ENCODE measurements around the gene WDSUB1.
A peak's percentile ranks its signal among the peaks of the same experiment; 100 is the strongest.

The WDSUB1 gene

GRCh38 chr2:159285433-159285832 is 1.1 kb downstream of the WDSUB1 start:
- Mint-ChIP-seq H3K4me1 (ENCODE audit: low read depth in 2 of 2) (peaks cover 14 to 23% of the 10 kb centered on the region in 2 donors), H3K9me3 (no peaks in the 10 kb centered on the region), H3K27ac (peak overlapping the region in 1 of 2 donors; percentile 82), H3K27me3 (no peaks in the 10 kb centered on the region), H3K36me3 (ENCODE audit: insufficient read depth) (peaks cover 18% of the 10 kb centered on the region), H3K4me3 (peak overlapping the region; percentile 78 to 83)
- DNase-seq (no peak), ATAC-seq (replicated peaks) (no peak)

GRCh38 chr2:159283529-159283928 is 3.0 kb downstream of the WDSUB1 start:
- ATAC-seq (replicated peaks) (no peak), DNase-seq (no peak)
- Mint-ChIP-seq H3K9me3 (no peaks in the 10 kb centered on the region), H3K36me3 (ENCODE audit: insufficient read depth) (peaks cover 18% of the 10 kb centered on the region), H3K27me3 (no peaks in the 10 kb centered on the region), H3K4me1 (ENCODE audit: low read depth in 2 of 2) (peaks cover 10 to 19% of the 10 kb centered on the region in 2 donors), H3K27ac (no peak overlapping the region), H3K4me3 (no peak overlapping the region)

- H3K9me3 Mint-ChIP-seq: no peaks in the 10 kb centered on the region
- H3K27ac Mint-ChIP-seq: no peak overlapping the region
- ATAC-seq (replicated peaks): no peak
- H3K4me1 Mint-ChIP-seq (ENCODE audit: low read depth in 2 of 2): peaks cover 8 to 16% of the 10 kb centered on the region in 2 donors
- H3K4me3 Mint-ChIP-seq: no peak overlapping the region
- peaks cover 18% of the 10 kb centered on the region for H3K36me3 Mint-ChIP-seq (ENCODE audit: insufficient read depth)
- no peak for DNase-seq
- no peaks in the 10 kb centered on the region for H3K27me3 Mint-ChIP-seq
Measured at GRCh38 chr2:159281002-159281401, 5.5 kb downstream of the WDSUB1 start.

- no peak overlapping the region for H3K27ac Mint-ChIP-seq
- H3K9me3 Mint-ChIP-seq: no peaks in the 10 kb centered on the region
- H3K4me1 Mint-ChIP-seq (ENCODE audit: low read depth in 2 of 2): peaks cover 8 to 13% of the 10 kb centered on the region in 2 donors
- no peaks in the 10 kb centered on the region for H3K27me3 Mint-ChIP-seq
- H3K4me3 Mint-ChIP-seq: no peak overlapping the region
- DNase-seq (no peak), ATAC-seq (replicated peaks) (no peak)
- peaks cover 13% of the 10 kb centered on the region for H3K36me3 Mint-ChIP-seq (ENCODE audit: insufficient read depth)
Measured at GRCh38 chr2:159279700-159280099, 6.8 kb downstream of the WDSUB1 start.

GRCh38 chr2:159275111-159275510 is 11.4 kb downstream of the WDSUB1 start:
- peak; percentile 82 for ATAC-seq (replicated peaks)
- H3K36me3 Mint-ChIP-seq (ENCODE audit: insufficient read depth): peaks cover 9% of the 10 kb centered on the region
- H3K27me3 Mint-ChIP-seq: no peaks in the 10 kb centered on the region
- no peak for DNase-seq
- no peak overlapping the region for H3K27ac Mint-ChIP-seq
- peak overlapping the region in 1 of 2 donors; percentile 32 for H3K4me3 Mint-ChIP-seq
- no peaks in the 10 kb centered on the region for H3K9me3 Mint-ChIP-seq
- H3K4me1 Mint-ChIP-seq (ENCODE audit: low read depth in 2 of 2): peaks cover 11 to 16% of the 10 kb centered on the region in 2 donors

- no peaks in the 10 kb centered on the region for H3K27me3 Mint-ChIP-seq
- peaks cover 13 to 28% of the 10 kb centered on the region in 2 donors for H3K4me1 Mint-ChIP-seq (ENCODE audit: low read depth in 2 of 2)
- ATAC-seq (replicated peaks): no peak
- H3K36me3 Mint-ChIP-seq (ENCODE audit: insufficient read depth): peaks cover 9% of the 10 kb centered on the region
- DNase-seq: no peak
- no peak overlapping the region for H3K27ac Mint-ChIP-seq
- H3K4me3 Mint-ChIP-seq: no peak overlapping the region
- H3K9me3 Mint-ChIP-seq: no peaks in the 10 kb centered on the region
Measured at GRCh38 chr2:159272156-159272555, 14.3 kb downstream of the WDSUB1 start.

GRCh38 chr2:159270744-159271379 is 15.6 kb downstream of the WDSUB1 start:
- ATAC-seq (replicated peaks) (no peak), DNase-seq (no peak)
- H3K36me3 Mint-ChIP-seq (ENCODE audit: insufficient read depth): peaks cover 9% of the 10 kb centered on the region
- H3K9me3 Mint-ChIP-seq: no peaks in the 10 kb centered on the region
- no peaks in the 10 kb centered on the region for H3K27me3 Mint-ChIP-seq
- peaks cover 15 to 30% of the 10 kb centered on the region in 2 donors for H3K4me1 Mint-ChIP-seq (ENCODE audit: low read depth in 2 of 2)
- no peak overlapping the region for H3K4me3 Mint-ChIP-seq
- H3K27ac Mint-ChIP-seq: no peak overlapping the region

GRCh38 chr2:159267921-159268320 is 18.6 kb downstream of the WDSUB1 start:
- DNase-seq: no peak
- no peak for ATAC-seq (replicated peaks)
- H3K36me3 Mint-ChIP-seq (ENCODE audit: insufficient read depth): peaks cover 3% of the 10 kb centered on the region
- no peaks in the 10 kb centered on the region for H3K9me3 Mint-ChIP-seq
- H3K27ac Mint-ChIP-seq: no peak overlapping the region
- H3K4me3 Mint-ChIP-seq: no peak overlapping the region
- H3K4me1 Mint-ChIP-seq (ENCODE audit: low read depth in 2 of 2): peaks cover 4 to 27% of the 10 kb centered on the region in 2 donors
- H3K27me3 Mint-ChIP-seq: no peaks in the 10 kb centered on the region

GRCh38 chr2:159266554-159266953 is 19.9 kb downstream of the WDSUB1 start:
- H3K9me3 Mint-ChIP-seq: no peaks in the 10 kb centered on the region
- peaks cover 4 to 33% of the 10 kb centered on the region in 2 donors for H3K4me1 Mint-ChIP-seq (ENCODE audit: low read depth in 2 of 2)
- H3K36me3 Mint-ChIP-seq (ENCODE audit: insufficient read depth): peaks cover 6% of the 10 kb centered on the region
- DNase-seq: no peak
- H3K27ac Mint-ChIP-seq: peak overlapping the region in 1 of 2 donors; percentile 27
- ATAC-seq (replicated peaks): no peak
- no peaks in the 10 kb centered on the region for H3K27me3 Mint-ChIP-seq
- no peak overlapping the region for H3K4me3 Mint-ChIP-seq

GRCh38 chr2:159265171-159265576 is 21.3 kb downstream of the WDSUB1 start:
- no peak overlapping the region for H3K4me3 Mint-ChIP-seq
- H3K9me3 Mint-ChIP-seq: no peaks in the 10 kb centered on the region
- DNase-seq (no peak), ATAC-seq (replicated peaks) (no peak)
- peaks cover 4 to 27% of the 10 kb centered on the region in 2 donors for H3K4me1 Mint-ChIP-seq (ENCODE audit: low read depth in 2 of 2)
- no peaks in the 10 kb centered on the region for H3K27me3 Mint-ChIP-seq
- H3K27ac Mint-ChIP-seq: no peak overlapping the region
- H3K36me3 Mint-ChIP-seq (ENCODE audit: insufficient read depth): peaks cover 6% of the 10 kb centered on the region

GRCh38 chr2:159262904-159263303 is 23.6 kb downstream of the WDSUB1 start:
- Mint-ChIP-seq H3K36me3 (ENCODE audit: insufficient read depth) (peaks cover 9% of the 10 kb centered on the region), H3K4me1 (ENCODE audit: low read depth in 2 of 2) (peaks cover 2 to 16% of the 10 kb centered on the region in 2 donors), H3K9me3 (no peaks in the 10 kb centered on the region), H3K4me3 (no peak overlapping the region), H3K27ac (no peak overlapping the region), H3K27me3 (no peaks in the 10 kb centered on the region)
- DNase-seq (no peak), ATAC-seq (replicated peaks) (no peak)

- DNase-seq: no peak
- Mint-ChIP-seq H3K27me3 (no peaks in the 10 kb centered on the region), H3K36me3 (ENCODE audit: insufficient read depth) (peaks cover 9% of the 10 kb centered on the region), H3K4me1 (ENCODE audit: low read depth in 2 of 2) (peaks cover 2 to 16% of the 10 kb centered on the region in 2 donors), H3K4me3 (no peak overlapping the region), H3K27ac (no peak overlapping the region), H3K9me3 (no peaks in the 10 kb centered on the region)
- no peak for ATAC-seq (replicated peaks)
Measured at GRCh38 chr2:159262226-159262625, 24.3 kb downstream of the WDSUB1 start.

- H3K36me3 Mint-ChIP-seq (ENCODE audit: insufficient read depth): peaks cover 11% of the 10 kb centered on the region
- H3K9me3 Mint-ChIP-seq: no peaks in the 10 kb centered on the region
- no peak overlapping the region for H3K4me3 Mint-ChIP-seq
- no peak for DNase-seq
- no peaks in the 10 kb centered on the region for H3K4me1 Mint-ChIP-seq (ENCODE audit: low read depth in 2 of 2)
- ATAC-seq (replicated peaks): no peak
- H3K27me3 Mint-ChIP-seq: no peaks in the 10 kb centered on the region
- H3K27ac Mint-ChIP-seq: no peak overlapping the region
Measured at GRCh38 chr2:159256159-159256558, 30.3 kb downstream of the WDSUB1 start.

- ATAC-seq (replicated peaks) (no peak), DNase-seq (no peak)
- no peak overlapping the region for H3K4me3 Mint-ChIP-seq
- no peaks in the 10 kb centered on the region for H3K27me3 Mint-ChIP-seq
- no peaks in the 10 kb centered on the region for H3K4me1 Mint-ChIP-seq (ENCODE audit: low read depth in 2 of 2)
- no peak overlapping the region for H3K27ac Mint-ChIP-seq
- H3K36me3 Mint-ChIP-seq (ENCODE audit: insufficient read depth): peaks cover 12% of the 10 kb centered on the region
- no peaks in the 10 kb centered on the region for H3K9me3 Mint-ChIP-seq
Measured at GRCh38 chr2:159252905-159253304, 33.6 kb downstream of the WDSUB1 start.
